DND-41 (cell line): Measurements from ENCODE around the gene ST14.

Experiments
- ATAC-seq: fragments of 200-7000 bp; cut with Tn5 transposase; 3 replicates; pipeline ENCODE4 v1.9.1; 2021; ENCODE audit warnings: low read depth; ENCODE audit not compliant: insufficient read depth
- DNase-seq: peaks from one replicate; pipeline ENCODE4 v3.0.0-alpha.2; 2020
- H2AFZ ChIP-seq: 2 replicates; pipeline ENCODE4 v1.6.0; 2012; ENCODE audit warnings: low read depth, low read length
- H3K27ac ChIP-seq: 2 replicates; pipeline ENCODE4 v1.5.1; 2012; ENCODE audit warnings: low read length, inconsistent platforms
- H3K27me3 ChIP-seq: fragments of 200-600 bp; sonication (generic); 2 replicates; pipeline ENCODE4 v1.6.0; 2012; ENCODE audit warnings: low read length, mild to moderate bottlenecking, inconsistent platforms; ENCODE audit not compliant: insufficient read depth, poor library complexity
- H3K36me3 ChIP-seq: 2 replicates; pipeline ENCODE4 v1.5.1; 2012; ENCODE audit warnings: low read length, inconsistent platforms; ENCODE audit not compliant: insufficient read depth
- H3K4me1 ChIP-seq: 2 replicates; pipeline ENCODE4 v1.5.1; 2012; ENCODE audit warnings: mild to moderate bottlenecking, low read length; ENCODE audit not compliant: insufficient read depth
- H3K4me2 ChIP-seq: 2 replicates; pipeline ENCODE4 v1.6.0; 2012; ENCODE audit warnings: mild to moderate bottlenecking, moderate library complexity, low read length, inconsistent platforms; ENCODE audit not compliant: insufficient read depth
- H3K4me3 ChIP-seq, 2 experiments: fragments of 200-600 bp in 1 of 2; shearing (Covaris generic) in 1 of 2; 2 replicates each; pipeline ENCODE4 v1.5.1; 2012 to 2016; ENCODE audit warnings: inconsistent platforms in 2 of 2, low read length in 2 of 2, mild to moderate bottlenecking in 2 of 2, low read depth in 1 of 2, moderate library complexity in 1 of 2
- H3K79me2 ChIP-seq: 2 replicates; pipeline ENCODE4 v1.6.0; 2012; ENCODE audit warnings: low read length, inconsistent platforms; ENCODE audit not compliant: insufficient read depth
- H3K9ac ChIP-seq: 2 replicates; pipeline ENCODE4 v1.6.0; 2012; ENCODE audit warnings: low read depth, mild to moderate bottlenecking, inconsistent platforms, low read length, moderate library complexity
- H3K9me3 ChIP-seq: 2 replicates; pipeline ENCODE4 v1.5.1; 2012; ENCODE audit warnings: low read length, moderate library complexity, mild to moderate bottlenecking, inconsistent platforms; ENCODE audit not compliant: insufficient read depth, severe bottlenecking
- H4K20me1 ChIP-seq: 2 replicates; pipeline ENCODE4 v1.6.0; 2012; ENCODE audit warnings: low read length; ENCODE audit not compliant: insufficient read depth
- EZH2 ChIP-seq: IDR thresholded peaks from 3 replicates; pipeline ENCODE4 v1.6.1; 2012; ENCODE audit warnings: borderline replicate concordance, low read depth, mild to moderate bottlenecking, moderate library complexity, low read length, inconsistent platforms; ENCODE audit not compliant: severe bottlenecking
- TF ChIP-seq, protein P1 (sequence below): IDR thresholded peaks from 2 replicates; pipeline ENCODE4 v1.5.1; 2012; ENCODE audit warnings: borderline replicate concordance, low read length, moderate library complexity, mild to moderate bottlenecking; ENCODE audit not compliant: poor library complexity, severe bottlenecking; ENCODE audit errors: extremely low read depth

ST14 gene

DNA sequence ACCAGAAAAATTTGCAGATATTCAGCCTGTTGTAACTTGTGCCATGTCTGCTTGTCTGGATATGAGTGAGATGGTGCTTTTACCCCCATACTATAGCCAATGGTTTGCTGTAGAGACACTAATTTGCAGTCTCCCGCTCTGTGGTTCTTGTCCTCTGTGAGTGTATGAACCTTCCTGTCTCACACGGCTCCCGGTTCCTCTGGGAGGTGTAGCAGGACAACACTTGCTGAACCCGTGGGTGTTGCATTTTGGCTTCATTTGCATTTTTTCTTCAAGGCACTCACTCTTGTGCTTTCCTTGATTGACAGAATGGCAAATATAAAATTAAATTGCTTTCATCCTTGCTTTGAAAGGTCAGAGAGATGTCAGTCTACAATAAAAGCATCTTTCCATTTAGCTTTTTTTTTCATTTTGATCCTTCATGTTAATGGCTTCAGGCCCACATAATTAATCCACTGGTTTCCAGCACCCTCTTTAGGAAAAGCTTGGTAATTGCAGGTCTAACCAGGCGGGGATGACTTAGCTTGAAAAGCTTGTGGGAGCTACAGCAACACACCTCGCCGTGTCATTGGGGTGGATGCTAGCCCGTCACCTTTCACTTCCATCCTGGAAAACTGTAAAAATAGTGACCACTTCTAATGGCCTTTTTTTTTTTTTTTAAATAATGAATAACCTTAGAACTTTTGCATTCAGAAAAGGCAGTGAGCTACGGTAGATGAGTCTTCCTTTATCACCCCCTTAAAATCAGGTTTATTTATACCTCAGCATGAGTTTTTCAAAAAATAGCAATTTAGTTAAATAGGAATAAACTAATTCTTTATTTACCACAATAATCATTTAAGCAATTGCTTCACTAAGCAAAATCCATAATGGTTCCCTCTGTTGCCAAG is 27.4 kb upstream of the ST14 start:
- ATAC-seq (peak; percentile 85), DNase-seq (peak; percentile 65)
- H3K4me2 ChIP-seq: no peak overlapping the region
- no peaks in the 10 kb centered on the region for H3K4me1 ChIP-seq
- no peaks in the 10 kb centered on the region for H3K27me3 ChIP-seq
- peaks cover 65% of the 10 kb centered on the region for H3K36me3 ChIP-seq
- H2AFZ ChIP-seq: no peak overlapping the region
- no peaks in the 10 kb centered on the region for H3K79me2 ChIP-seq
- H3K4me3 ChIP-seq: no peak overlapping the region
- H3K9me3 ChIP-seq: no peaks in the 10 kb centered on the region
- no peak overlapping the region for H3K27ac ChIP-seq
- H3K9ac ChIP-seq: no peak overlapping the region
- no peaks in the 10 kb centered on the region for H4K20me1 ChIP-seq
- TF ChIP-seq, protein P1, sequence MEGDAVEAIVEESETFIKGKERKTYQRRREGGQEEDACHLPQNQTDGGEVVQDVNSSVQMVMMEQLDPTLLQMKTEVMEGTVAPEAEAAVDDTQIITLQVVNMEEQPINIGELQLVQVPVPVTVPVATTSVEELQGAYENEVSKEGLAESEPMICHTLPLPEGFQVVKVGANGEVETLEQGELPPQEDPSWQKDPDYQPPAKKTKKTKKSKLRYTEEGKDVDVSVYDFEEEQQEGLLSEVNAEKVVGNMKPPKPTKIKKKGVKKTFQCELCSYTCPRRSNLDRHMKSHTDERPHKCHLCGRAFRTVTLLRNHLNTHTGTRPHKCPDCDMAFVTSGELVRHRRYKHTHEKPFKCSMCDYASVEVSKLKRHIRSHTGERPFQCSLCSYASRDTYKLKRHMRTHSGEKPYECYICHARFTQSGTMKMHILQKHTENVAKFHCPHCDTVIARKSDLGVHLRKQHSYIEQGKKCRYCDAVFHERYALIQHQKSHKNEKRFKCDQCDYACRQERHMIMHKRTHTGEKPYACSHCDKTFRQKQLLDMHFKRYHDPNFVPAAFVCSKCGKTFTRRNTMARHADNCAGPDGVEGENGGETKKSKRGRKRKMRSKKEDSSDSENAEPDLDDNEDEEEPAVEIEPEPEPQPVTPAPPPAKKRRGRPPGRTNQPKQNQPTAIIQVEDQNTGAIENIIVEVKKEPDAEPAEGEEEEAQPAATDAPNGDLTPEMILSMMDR: peak; percentile 88
- no peak for TF ChIP-seq EZH2

DNA sequence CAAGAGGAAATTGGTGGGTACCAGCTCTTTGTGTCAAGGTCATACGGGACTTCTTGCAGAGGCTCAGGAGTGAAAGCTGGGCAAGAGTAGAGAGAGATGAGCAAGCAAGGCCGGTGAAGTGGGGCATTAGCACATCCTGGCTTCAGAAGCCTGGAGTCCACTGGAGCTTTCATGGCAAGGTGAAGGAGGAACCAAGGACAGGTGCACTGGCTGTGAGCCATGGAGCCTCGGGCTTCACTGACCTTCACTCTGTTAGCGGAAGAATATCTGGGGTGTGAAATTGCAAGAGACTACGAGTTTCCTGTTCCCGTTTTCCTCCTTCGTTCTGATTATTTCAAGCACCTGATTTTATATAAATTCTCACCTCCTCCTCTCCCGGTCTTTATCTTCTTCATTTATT is 25.9 kb upstream of the ST14 start:
- Histone ChIP-seq H3K9ac (no peak overlapping the region), H3K4me2 (no peak overlapping the region), H3K27me3 (no peaks in the 10 kb centered on the region), H3K9me3 (no peaks in the 10 kb centered on the region), H3K4me3 (no peak overlapping the region), H3K79me2 (no peaks in the 10 kb centered on the region), H2AFZ (no peak overlapping the region), H3K4me1 (no peaks in the 10 kb centered on the region), H3K36me3 (peaks cover 61% of the 10 kb centered on the region), H3K27ac (no peak overlapping the region), H4K20me1 (no peaks in the 10 kb centered on the region)
- TF ChIP-seq, protein P1: no peak
- no peak for TF ChIP-seq EZH2
- ATAC-seq: no peak
- no peak for DNase-seq

DNA sequence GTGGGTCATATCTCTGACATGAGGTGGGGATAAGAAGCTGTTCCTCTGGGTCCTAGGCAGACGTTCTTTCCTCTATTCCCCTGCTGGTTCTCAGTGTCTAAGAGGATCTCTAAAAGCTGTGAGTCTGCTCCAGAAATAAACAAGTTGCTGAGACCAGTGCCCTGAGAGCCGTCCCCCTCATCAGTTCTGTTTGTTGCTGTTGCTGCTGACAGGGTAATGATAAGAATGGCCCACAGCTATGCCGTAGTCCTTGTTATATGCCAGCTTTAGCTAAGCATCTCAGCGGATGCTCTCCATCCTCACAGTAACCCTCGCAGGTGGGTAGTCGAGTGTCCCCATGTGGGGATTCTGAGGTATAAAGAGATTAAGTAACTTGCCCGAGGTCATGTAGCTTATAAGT is 23.5 kb upstream of the ST14 start:
- DNase-seq (no peak), ATAC-seq (no peak)
- no peaks in the 10 kb centered on the region for H4K20me1 ChIP-seq
- no peak for TF ChIP-seq EZH2
- TF ChIP-seq, protein P1: no peak
- H3K27ac ChIP-seq: no peak overlapping the region
- H3K4me2 ChIP-seq: no peak overlapping the region
- H3K4me1 ChIP-seq: no peaks in the 10 kb centered on the region
- peaks cover 56% of the 10 kb centered on the region for H3K36me3 ChIP-seq
- H2AFZ ChIP-seq: no peak overlapping the region
- H3K4me3 ChIP-seq: no peak overlapping the region
- H3K9me3 ChIP-seq: no peaks in the 10 kb centered on the region
- H3K27me3 ChIP-seq: no peaks in the 10 kb centered on the region
- H3K79me2 ChIP-seq: no peaks in the 10 kb centered on the region
- no peak overlapping the region for H3K9ac ChIP-seq
